ENCODE data around the gene TGM3.

DNA sequence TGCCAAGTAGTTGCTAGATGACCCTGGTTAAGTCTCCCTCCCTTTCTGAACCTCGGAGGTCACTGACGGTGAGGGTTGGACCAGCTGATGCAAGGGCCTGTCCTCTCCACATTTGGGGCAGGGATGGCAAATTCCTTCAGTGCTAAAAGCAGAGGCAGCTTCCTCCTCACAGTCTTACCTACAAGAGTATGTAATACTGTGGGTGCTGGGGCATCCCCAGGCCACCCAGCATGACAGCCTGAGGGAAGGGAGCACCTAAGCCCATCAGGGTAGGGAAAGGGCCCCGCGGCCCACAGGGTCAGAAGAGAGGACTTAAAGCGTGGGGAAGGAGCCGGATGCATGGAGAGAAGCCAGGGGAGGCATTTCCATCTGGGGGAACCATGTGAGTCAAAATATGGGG is 38.0 kb downstream of the TGM3 start:
- TF ChIP-seq ZNF384 (IDR thresholded peaks at IDR 0.05): no peak
- no peak for TF ChIP-seq SUZ12 (IDR thresholded peaks at IDR 0.05)
- no peak for TF ChIP-seq BHLHE40 (IDR thresholded peaks at IDR 0.05; ENCODE audit: borderline replicate concordance)
- TF ChIP-seq FOXK2 (IDR thresholded peaks at IDR 0.05): no peak
- no peak for TF ChIP-seq ARNT (IDR thresholded peaks at IDR 0.05)
